ENCODE measurements around the gene ONECUT3. TPM values are rescaled to one million over a fixed set of nuclear protein-coding genes. Genes with fewer than 3 reads are reported as not detected.

ONECUT3 gene
- total RNA-seq, 3 donors from 2014 or later: not detected

DNA sequence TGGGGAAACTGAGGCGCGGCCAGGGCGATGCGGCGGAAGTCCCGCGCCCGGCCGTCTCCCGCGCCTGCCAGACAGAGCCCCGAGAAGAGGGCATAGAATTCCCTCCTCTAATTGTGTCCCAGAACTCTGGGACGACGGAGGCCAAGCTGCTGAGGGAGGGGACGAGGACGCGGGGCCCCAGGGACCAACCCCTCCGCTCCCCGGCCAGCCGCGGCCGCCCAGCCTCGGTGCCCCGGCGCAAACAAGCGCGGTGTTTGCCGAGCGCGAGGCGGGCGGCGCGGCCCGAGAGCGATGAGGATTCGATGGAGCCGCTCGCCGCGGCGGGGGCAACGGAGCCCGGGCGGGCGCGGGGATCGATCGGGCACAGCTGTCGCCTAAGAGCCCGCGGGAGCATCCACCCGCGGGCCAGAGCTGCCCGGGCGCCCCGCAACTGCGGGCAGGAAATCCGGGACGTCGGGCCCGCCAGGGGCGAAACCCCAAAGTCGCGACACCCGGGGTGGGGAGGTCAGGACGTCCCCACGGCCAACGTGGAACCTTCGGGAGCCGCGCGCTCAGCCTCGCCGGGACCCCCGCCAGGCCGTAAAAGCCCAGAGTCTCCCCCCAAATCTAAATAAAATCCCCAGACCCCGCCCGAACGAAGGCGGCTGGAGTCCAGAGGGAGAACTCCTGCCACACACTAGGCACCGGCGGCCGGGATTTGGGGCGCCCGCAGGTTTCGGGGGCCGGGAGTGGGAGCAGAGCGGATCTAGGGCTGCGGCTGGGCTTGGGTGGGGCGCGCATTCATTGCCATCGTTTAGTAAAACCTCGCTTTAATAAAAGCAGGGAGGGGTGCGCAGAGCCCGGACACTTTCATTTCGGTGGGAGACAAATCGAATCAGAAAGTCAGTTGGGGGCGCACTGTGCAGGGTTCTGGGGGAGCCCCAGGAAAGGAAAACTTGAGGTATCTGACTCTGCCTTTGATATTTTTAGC is 3.6 kb upstream of the ONECUT3 start:
- TF ChIP-seq POLR2A (IDR thresholded peaks at IDR 0.05) (no peak), POLR2AphosphoS5 (IDR thresholded peaks at IDR 0.05) (no peak)
- TF ChIP-seq, protein P1, sequence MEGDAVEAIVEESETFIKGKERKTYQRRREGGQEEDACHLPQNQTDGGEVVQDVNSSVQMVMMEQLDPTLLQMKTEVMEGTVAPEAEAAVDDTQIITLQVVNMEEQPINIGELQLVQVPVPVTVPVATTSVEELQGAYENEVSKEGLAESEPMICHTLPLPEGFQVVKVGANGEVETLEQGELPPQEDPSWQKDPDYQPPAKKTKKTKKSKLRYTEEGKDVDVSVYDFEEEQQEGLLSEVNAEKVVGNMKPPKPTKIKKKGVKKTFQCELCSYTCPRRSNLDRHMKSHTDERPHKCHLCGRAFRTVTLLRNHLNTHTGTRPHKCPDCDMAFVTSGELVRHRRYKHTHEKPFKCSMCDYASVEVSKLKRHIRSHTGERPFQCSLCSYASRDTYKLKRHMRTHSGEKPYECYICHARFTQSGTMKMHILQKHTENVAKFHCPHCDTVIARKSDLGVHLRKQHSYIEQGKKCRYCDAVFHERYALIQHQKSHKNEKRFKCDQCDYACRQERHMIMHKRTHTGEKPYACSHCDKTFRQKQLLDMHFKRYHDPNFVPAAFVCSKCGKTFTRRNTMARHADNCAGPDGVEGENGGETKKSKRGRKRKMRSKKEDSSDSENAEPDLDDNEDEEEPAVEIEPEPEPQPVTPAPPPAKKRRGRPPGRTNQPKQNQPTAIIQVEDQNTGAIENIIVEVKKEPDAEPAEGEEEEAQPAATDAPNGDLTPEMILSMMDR (IDR thresholded peaks at IDR 0.05): no peak
- intact Hi-C loops (cut with DNase I; ENCODE audit: low total_unique reads): loop anchor here (10.0 kb wide), 1 partner anchor 75 kb away; no protein-coding TSS in a partner anchor
- DNase-seq (ENCODE audit: low spot score in 2 of 2): no peak
- H3K27me3 ChIP-seq: peaks cover 29 to 87% of the 10 kb centered on the region in 2 donors
- H3K27ac ChIP-seq: no peak overlapping the region
- H3K36me3 ChIP-seq: no peaks in the 10 kb centered on the region
- H3K9me3 ChIP-seq: no peaks in the 10 kb centered on the region
- peaks cover 6 to 12% of the 10 kb centered on the region in 2 donors for H3K4me1 ChIP-seq
- peak overlapping the region in 2 of 3 donors; percentile 23 to 53 for H3K4me3 ChIP-seq

DNA sequence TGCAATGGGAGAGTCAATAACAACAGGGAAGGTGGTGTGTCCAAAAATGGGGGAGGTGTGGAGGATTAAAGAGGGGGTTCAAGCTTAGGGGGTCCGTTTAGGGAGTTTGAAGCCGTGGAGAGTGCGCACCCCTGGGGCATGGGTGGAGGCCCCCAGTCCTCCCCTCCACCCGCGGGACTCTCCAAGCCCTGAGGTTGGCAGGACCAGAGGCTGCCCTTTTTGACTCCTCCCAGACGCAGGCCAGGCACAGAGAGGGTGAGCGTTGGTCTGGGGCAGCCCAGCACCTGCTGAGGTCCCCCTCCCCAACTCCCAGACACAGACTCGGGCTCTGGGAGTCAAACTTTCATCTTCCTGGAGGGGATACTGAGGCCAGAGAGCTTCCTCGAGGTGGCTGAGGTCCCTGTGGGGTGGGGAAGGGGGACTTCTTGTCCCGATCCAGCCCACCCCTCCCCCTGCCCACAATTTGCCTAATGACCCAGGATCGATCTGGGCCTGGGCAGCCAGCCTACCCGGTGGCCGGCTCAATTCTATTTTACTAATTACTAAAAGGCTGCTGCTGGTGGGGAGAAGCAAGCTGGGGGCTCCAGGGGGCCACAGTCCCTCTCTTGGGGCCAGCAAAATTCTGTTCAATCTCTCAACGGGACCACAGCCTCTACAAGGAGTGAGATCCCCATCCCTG is 2.8 kb upstream of the ONECUT3 start:
- no peak for DNase-seq (ENCODE audit: low spot score in 2 of 2)
- no peak overlapping the region for H3K27ac ChIP-seq
- no peaks in the 10 kb centered on the region for H3K36me3 ChIP-seq
- peaks cover 34 to 87% of the 10 kb centered on the region in 2 donors for H3K27me3 ChIP-seq
- no peaks in the 10 kb centered on the region for H3K9me3 ChIP-seq
- peak overlapping the region in 1 of 3 donors; percentile 53 for H3K4me3 ChIP-seq
- TF ChIP-seq, protein P1 (IDR thresholded peaks at IDR 0.05): no peak
- no peak for TF ChIP-seq POLR2AphosphoS5 (IDR thresholded peaks at IDR 0.05)
- TF ChIP-seq POLR2A (IDR thresholded peaks at IDR 0.05): no peak
- intact Hi-C loops (cut with DNase I; ENCODE audit: low total_unique reads): loop anchor here (10.0 kb wide), 1 partner anchor 76 kb away; no protein-coding TSS in a partner anchor
- H3K4me1 ChIP-seq: peaks cover 6 to 16% of the 10 kb centered on the region in 2 donors

- Histone ChIP-seq H3K27me3 (peaks cover 39 to 89% of the 10 kb centered on the region in 2 donors), H3K27ac (no peak overlapping the region), H3K4me3 (no peak overlapping the region), H3K36me3 (no peaks in the 10 kb centered on the region), H3K9me3 (no peaks in the 10 kb centered on the region), H3K4me1 (peaks cover 6 to 16% of the 10 kb centered on the region in 2 donors)
- no peak for DNase-seq (ENCODE audit: low spot score in 2 of 2)
- intact Hi-C loops (cut with DNase I; ENCODE audit: low total_unique reads): loop anchor here (10.0 kb wide), 1 partner anchor 77 kb away; no protein-coding TSS in a partner anchor
- TF ChIP-seq, protein P1 (IDR thresholded peaks at IDR 0.05): no peak
- no peak for TF ChIP-seq POLR2AphosphoS5 (IDR thresholded peaks at IDR 0.05)
- no peak for TF ChIP-seq POLR2A (IDR thresholded peaks at IDR 0.05)
Measured at GRCh38 chr19:1751367-1752008, 1.8 kb upstream of the ONECUT3 start.

DNA sequence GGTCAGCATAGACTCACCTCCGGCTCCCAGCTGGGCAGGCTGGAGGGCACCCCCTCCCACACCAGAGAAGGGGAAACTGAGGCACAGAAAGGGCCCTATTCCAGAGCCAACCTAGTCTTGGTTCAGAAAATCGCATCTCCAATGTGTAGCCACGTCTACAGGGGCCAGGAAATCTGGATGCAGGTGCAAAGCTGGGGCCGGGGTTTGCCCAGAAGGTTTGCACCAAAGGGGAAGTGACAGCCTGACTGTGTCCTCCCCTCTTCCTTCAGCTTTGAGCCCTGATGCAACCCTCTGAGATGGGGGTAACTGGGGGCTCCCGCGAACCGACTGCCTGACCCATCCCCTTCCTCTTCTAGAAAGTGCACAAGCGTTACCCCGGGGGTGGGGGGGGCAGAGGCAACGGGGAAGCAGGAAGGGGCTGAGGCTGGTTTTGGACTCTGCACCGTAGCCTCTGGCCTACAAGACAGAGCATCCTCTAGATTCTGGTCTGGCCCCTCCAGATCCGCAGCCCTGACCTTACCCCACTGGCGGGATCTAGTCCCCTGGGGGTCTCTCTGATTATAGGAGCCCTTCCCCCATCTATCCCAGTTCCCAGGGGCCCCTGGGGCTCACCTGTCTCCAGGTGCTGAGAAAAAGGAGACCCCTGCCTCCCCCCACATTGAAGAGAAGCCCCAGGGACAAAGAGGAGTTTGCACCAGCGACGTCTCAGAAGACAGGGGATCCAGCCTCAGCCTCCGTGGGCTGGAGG is 1.1 kb upstream of the ONECUT3 start:
- Histone ChIP-seq H3K27me3 (peaks cover 34 to 88% of the 10 kb centered on the region in 2 donors), H3K4me1 (peaks cover 6 to 16% of the 10 kb centered on the region in 2 donors)
- intact Hi-C loops (cut with DNase I; ENCODE audit: low total_unique reads): loop anchor here (10.0 kb wide), 1 partner anchor 77 kb away; no protein-coding TSS in a partner anchor

More for the DNA sequence above, 1.1 kb upstream of the ONECUT3 start:
- H3K27ac ChIP-seq: no peak overlapping the region
- H3K4me3 ChIP-seq: no peak overlapping the region
- TF ChIP-seq POLR2A (IDR thresholded peaks at IDR 0.05): no peak
- TF ChIP-seq, protein P1 (IDR thresholded peaks at IDR 0.05): no peak
- TF ChIP-seq POLR2AphosphoS5 (IDR thresholded peaks at IDR 0.05): no peak
- H3K36me3 ChIP-seq: no peaks in the 10 kb centered on the region
- H3K9me3 ChIP-seq: no peaks in the 10 kb centered on the region
- DNase-seq (ENCODE audit: low spot score in 2 of 2): no peak

All from breast epithelium (tissue), 4 donors.